GM19043 (cell line): Measurements from ENCODE around the gene ST6GALNAC3.

Experiments used
- ATAC-seq: cut with Tn5 transposase; IDR thresholded peaks from one replicate; pipeline ENCODE4 v1.9.1; 2021; ENCODE audit warnings: low read depth; ENCODE audit not compliant: unreplicated experiment

The ST6GALNAC3 gene

DNA sequence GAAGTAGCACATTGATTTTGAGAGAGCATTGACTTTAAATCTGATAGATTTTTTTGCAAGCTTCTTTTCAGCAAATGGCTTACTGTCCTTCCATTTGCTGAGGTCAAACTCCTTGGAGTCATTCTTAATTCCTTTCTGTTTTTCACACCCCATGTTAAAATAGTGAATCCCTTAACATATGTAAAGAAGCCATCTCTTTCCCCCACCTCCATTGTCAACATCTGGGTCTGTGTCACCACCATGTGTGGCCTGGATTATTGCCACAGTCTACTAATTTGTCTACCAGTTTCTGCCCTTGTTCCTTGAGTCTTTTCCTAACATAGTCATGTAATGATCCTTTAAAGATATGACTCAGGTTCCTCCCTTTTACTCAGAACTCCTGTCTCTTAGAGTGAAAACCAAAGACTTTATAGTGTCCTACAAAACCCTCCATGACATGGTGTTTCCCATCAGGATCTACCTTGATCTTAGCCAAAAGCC lies 104.7 kb downstream of the ST6GALNAC3 start:
- ATAC-seq, result no peak

DNA sequence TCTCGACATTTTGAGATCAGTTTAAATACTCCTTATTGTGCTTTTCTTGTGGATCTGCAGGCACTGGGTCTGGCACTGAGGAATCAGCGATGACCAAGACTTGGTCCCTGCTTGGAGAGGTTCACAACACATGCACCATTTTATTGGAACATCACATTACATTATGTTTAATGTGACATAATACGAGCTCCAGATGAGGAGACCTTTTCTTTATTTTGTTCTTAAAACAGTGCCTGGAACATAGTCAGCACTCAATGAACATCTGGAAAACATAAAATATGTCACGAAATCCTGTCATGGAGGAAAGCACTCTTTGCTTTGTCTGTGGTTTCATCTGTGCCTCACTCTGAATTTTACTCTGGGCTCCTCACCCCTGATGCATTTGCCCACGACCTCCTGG lies 110.7 kb downstream of the ST6GALNAC3 start:
- ATAC-seq, result no peak

DNA sequence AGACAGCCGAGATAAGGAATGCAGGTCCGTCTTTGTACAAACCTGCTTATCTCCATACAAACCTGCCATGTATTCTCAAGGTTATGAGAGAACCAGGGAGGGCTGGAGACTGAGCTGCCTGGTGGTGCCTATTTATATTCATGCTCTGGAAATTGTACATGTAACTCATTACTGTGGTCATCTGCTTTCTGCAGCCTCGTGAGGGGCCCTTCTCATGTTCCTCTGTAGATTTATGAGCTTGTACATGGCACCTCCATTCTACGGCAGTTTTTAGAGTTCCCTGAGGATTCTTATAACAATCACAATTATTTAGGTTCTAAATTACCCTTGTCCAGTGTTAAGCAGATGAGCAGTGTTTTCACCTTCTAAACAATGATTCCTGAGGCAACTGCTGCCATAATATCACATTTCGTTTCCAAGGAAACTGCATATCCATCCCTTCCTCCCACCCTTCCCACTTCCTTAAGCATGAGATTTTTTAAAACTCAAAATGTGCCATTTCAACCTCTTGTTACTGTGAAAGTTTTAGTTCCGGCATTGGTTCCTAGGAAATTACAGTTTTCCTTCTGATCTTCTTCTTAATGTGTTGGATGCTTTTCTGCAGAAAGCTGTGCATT lies 112.1 kb downstream of the ST6GALNAC3 start:
- ATAC-seq, result no peak

DNA sequence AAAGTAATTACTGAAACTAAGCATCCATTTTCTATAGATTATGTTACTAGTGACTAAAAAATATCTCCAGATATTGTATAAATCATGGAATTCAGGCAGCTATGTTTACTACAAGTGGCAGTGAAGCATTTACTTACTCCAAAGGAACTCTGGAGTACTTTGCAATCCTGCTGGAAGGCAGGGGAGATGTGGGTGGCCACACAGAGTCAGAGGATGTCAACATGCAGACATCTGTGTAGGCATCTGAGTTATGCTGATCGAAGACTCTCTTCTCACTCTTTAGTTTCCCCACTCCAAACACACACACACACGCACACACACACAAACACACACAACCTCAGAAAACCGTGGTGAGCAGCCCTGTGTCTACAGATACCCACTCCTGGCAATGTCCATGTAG lies 112.9 kb downstream of the ST6GALNAC3 start:
- no peak for ATAC-seq

DNA sequence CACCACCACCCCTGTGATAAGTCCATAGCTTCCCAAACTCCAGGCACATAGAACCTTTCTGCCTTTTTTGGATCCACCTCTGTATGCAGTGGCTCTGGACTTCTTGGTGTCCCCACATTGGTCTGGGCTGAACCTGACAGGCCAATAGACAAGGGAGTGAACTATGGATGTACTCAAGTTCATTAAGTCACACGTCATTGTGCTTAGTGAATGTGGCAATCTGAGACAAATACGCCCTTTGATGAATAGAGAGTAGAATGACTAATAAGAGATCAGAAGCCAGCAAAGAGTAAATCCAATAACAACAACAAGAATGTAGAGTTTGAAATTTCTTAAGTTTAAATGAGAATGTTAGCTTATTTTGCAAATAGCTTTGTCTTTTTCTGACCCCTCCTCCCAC lies 114.8 kb downstream of the ST6GALNAC3 start:
- ATAC-seq, result no peak

DNA sequence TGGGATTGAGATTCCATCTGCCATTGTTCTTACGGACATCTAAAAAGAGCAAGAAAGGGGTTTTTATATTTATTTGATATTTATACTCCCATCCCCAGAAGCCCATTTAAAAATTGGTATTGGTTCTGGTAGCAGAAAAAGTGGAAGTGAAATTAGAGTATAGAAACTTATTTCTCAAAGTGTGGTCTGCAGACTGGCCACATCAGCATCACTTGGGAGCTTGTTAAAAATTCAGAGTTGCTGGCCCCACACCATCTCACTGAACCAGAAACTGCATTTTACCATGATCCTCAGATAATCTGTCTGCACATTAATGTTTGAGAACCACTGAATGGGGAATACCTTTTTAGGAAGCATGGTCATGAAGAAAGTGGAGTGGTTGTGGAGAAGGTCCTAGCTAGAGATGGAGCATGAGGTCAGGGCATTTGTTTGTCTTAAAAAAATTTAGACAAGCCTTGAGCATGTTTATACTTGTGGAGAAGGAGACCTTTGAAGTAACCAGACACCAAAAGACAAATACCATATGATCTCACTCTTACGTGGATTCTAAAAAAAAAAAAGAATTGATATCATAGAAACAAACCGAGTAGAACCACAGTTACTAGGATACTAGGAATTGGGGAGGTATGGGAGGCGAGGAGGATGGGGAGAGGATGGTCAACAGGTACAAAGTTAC lies 116.3 kb downstream of the ST6GALNAC3 start:
- peak; percentile 61 for ATAC-seq

DNA sequence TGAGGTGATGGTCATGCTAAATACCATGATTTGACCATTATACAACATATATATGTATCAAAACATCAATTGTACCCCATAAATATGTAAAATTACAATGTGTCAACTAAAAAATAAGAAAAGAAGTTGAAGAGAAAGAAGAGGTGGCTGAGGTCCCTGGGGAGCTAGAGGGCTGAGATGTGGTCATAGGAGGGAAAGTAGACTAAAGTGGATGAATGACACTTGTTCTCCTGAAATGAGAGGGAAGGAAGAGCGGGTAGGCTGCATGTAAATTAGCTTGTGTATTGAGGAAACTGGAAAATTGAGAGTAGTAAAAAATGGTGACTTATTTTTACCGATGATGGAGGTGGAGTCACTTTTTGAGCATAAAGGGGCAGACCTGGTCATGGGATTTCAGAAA lies 117.0 kb downstream of the ST6GALNAC3 start:
- ATAC-seq, result no peak

DNA sequence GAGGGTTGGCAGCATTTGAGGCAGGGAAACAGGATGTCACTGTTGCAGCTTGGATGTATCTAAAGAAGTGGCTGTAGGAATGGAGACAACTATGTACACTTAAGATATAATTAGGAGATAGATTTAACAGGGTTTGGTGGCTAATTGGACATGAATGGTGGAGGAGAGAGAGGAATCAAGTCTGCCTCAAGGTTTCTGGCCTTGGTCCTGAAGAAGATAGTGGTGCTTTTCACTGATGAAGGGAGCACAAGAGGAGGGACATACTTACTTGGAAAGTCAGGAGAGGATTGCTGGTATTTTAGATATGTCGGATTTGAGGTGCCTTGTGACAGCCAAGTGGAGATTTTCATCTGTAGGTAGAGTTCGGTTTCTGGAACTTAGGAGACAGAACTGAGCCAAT lies 123.9 kb downstream of the ST6GALNAC3 start:
- ATAC-seq, result no peak

DNA sequence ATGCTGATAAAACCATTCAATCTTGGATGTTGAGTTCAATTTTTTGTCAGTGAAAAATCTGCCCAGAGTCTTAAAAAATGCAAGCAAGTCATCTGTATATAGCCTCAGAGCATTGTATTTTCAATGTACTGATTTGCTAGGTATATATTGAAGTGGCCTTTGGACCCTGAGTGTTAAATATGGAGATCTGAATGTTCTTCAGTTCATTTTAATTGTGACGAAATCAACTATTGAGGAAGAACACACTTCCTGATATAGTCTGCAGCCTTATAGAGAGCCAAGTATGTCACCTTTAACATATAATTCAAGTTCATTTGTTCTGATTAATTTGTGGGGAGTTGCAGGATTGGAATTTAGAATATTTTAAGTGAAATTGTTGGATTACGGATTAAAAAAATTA lies 128.1 kb downstream of the ST6GALNAC3 start:
- ATAC-seq, result no peak

DNA sequence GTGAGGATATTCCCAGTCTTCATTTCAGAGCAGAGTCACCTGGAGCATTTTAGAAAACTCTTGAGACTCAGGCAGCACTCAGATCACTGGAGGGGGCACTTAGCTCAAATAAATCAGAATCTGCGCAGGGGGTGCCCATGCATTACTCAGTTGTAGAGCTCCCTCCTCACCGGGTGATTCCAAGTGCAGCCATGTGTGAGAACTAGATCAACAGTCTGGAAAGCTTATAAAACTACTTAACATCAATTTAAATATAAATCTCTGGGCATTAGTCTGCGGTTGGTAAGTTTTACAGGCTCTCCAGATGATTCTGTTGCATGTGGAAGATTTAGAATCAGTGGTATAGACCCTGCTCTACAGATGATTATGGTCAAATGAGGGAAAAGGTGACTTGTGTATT lies 128.6 kb downstream of the ST6GALNAC3 start:
- ATAC-seq, result no peak

DNA sequence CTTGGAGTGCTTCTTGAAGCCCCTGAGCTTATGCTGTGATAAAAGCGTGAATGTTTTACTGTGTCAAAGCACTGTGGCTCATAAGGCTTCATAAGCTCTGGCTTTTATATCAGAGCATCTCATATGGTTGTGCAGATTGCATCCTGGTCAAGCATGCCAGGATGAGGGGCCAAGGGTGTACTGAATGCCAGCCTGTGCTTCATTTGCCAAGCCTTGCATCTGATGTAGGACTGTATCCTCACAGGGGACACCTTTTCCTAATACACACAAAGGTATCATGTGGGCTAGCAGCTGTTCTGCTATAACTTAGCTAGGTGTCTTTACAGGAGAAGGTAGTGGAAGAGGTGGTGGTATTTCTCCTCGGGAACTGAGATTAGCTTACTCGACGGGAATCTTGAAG lies 134.7 kb downstream of the ST6GALNAC3 start:
- no peak for ATAC-seq

DNA sequence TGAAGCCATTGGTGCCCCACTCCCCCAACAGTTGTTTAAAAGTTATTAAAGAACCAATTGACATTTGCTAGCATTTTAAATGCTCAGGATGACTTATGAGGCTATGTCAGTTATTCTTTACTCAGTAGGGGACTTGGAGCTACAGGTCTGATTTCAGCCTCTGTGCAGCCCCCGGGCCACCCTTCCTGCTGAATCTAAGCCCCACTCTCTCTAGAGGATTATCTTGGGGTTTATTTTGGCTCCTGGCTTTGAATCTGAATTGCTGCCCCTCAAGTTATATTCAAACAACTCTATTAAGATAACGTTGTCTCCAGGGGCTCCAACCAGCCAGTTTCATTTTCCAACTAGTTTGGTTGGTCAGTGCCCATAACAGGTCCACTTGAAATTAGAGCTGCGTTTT lies 135.1 kb downstream of the ST6GALNAC3 start:
- ATAC-seq, result no peak

DNA sequence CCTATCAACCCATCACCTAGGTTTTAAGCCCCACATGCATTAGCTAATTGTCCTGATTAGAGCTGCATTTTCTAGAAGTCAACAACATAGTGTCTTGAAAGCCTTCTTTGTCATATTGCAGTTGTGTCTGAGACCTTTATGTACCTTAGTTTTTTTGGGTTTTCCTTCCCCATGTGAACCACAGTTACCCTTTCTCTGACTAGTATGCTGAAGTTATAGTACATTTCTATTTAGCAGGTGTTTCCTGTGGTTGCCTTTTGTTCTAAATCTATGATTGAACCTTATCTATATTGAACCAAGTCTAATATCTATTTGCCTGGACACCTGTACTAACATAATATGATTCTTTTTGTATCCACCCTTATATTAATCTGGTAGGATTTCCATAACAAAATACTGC lies 135.6 kb downstream of the ST6GALNAC3 start:
- no peak for ATAC-seq

DNA sequence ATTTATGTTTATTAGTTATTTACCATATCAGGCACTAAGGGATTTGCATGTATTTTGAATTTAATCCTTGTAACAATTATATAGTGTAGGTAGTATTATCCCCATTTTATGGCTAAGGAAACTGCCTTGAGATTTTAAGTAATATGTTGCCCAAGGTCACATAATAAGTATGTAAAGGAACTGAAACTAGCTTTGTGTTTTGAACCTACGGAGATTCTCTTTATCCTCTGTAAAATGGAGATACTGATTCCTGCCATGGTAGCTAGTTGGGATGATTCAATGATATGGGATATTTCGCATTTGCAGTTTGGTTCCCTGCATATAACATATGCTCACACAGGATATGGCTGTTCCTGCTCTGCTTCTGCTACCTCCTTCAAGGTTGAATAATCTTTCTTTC lies 144.3 kb downstream of the ST6GALNAC3 start:
- no peak for ATAC-seq

DNA sequence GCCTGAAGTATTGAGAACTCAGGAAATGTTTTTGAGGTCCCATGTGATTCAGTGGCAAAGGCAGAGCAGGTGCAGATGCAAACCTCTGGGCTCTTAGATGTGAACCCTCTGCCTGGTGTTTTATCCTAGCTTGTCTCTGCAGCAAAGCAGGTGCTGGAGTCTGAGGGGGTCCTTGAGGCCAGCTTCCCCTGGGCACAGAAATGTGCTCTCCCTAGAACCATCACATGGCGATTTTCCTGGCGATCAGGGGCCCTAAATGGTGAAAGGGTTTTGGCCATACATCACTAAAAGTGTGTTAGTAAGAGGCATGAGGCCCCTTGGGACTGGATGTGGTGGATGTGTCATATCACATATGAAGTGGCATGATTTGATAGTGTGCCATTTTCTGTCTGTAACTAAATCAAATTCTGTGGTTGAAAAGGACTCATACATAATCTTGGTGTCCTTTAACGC lies 144.8 kb downstream of the ST6GALNAC3 start:
- ATAC-seq, result no peak

DNA sequence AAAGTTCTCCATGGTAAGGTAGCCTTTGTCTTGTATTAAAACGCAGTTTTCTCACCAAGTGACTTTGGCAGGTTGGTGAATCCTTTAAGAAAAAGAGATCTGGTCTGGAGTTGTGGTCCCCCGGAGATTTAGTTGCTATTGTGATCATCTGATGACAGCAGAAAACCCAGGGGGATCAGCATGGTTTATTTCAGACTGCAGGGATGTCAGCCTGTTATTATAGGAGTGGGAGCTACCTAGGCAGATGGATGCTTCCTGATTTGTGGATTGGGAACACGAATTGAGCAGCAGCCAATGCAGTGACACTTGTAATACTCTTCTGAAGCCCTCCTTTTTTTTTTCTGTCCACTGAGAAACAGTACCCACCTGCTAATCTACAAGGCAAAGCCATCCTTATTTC lies 150.2 kb downstream of the ST6GALNAC3 start:
- no peak for ATAC-seq

DNA sequence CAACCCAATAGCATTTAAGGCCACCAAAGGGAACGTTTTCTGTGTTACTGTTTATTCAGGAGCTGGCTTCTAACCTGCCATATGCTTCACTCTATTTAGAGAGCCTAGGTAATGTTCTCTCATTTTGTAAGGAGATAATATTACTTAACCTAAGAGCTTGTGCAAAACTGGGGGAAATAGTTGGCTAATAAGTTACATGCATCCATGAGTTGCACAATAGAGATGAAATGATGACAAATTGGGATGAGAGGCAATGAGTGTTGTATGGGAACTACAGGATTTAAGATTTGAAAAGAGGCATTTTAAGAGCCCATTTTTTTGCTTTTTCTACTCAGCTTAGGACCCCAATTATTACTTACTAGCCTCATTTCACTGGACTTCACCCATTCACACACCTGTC lies 151.0 kb downstream of the ST6GALNAC3 start:
- no peak for ATAC-seq

DNA sequence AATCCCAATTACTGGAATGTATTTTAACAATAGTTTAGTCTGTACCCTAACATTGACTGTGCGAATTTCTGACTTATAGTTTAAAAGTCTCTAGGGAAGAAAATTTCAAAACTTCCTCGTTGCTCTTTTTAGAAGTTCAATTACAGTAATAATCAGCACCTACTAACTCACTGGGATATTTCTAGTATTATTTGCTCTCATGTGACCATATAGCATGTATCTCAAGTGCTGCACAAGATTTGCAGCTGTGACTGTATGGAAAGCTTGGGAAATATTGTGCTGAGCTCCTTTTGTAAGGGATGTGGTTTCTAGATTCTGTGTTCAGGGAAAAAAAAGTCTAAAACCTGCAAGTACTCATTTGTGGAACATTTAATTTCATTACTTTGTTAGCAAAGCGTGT lies 153.1 kb downstream of the ST6GALNAC3 start:
- ATAC-seq, result no peak

DNA sequence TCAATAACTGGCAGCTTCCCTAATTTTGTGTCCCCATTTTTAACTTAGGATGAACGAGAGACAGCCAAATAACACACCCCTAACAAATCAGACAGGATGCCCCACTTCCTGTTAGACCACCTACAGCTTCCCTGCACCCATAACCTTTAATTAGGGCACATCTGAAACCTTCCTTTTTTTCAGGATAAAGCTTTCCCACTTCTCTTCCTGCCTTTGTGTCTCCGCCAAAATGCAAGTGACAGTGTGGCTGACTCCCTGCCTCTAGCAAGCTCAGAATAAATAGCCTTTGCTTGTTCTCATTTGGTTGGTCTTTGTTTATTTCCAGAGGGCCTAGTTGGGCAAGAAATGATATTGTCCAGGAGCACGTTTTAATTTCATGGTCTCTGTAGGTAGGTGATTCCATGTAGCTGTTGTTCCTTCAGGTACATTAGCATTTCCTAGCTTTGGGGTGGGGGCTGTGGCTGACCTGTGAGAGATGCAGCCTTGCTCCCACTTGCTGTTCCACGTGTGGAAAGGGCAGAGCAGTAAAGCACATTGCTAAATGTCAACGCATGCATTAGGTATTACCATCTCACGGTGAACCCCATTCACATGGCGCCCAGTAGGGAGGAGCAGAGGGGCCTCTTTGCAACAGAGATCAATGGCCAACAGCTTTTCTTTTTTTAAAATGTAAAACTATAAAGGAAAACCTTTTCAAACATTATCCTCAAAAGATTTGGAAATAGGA lies 154.9 kb downstream of the ST6GALNAC3 start:
- no peak for ATAC-seq

DNA sequence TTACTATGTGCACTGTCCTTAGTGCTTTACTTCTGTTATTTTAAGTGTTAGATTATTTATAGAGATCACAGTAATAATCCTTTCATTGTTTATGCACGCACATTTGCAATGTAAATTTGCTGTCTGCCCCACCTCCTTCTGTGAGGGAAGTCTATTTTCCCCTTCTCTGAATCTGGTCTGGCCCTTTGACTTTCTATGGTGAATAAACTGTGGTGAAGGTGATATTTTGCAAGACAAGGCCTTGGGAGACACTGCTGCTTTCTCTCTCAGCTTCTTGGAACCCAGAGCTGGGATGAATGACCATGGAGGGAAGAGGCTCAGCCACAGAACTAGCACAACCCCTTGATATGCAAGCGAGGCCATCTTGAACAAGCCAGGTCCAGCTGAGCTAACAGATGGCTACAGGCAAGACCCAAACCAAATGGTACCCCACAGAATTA lies 156.3 kb downstream of the ST6GALNAC3 start:
- no peak for ATAC-seq

DNA sequence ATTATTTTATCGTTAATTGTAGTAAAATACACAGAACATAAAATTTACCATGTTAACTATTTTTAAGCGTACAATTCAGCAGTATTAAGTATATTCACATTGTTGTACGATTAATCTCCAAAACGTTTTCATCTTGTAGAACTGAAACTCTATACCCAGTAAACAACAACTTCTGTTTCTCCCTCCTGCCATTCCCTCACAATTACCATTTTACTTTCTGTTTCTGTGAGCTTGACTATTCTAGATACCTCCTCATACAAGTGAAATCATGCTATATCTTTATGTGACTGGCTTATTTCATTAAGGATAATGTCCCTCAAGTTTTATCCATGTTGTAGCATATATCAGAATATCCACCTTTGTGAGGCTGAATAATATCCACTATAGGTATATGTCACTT lies 156.8 kb downstream of the ST6GALNAC3 start:
- ATAC-seq, result no peak

DNA sequence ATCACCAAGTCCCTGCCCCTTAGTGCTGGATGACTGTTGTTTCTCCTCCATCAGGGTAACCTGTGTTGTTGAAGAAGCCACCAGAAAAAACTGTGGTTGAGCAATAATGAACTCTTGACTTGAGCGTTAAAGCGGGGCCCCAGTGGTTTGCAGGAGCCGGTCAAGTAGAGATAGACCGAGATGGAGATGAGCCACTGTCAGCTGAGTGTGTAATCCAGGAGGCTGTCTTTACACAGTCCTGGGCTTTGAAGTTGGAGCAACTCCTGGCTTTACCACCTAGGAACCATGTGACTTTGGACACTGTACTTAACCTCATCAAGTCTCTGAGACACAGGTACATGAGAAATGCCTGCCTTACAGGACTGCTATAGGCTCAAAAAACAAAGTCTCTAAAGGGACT lies 158.1 kb downstream of the ST6GALNAC3 start:
- no peak for ATAC-seq
